ENCODE measurements around the gene ADCY3.

The ADCY3 gene

DNA sequence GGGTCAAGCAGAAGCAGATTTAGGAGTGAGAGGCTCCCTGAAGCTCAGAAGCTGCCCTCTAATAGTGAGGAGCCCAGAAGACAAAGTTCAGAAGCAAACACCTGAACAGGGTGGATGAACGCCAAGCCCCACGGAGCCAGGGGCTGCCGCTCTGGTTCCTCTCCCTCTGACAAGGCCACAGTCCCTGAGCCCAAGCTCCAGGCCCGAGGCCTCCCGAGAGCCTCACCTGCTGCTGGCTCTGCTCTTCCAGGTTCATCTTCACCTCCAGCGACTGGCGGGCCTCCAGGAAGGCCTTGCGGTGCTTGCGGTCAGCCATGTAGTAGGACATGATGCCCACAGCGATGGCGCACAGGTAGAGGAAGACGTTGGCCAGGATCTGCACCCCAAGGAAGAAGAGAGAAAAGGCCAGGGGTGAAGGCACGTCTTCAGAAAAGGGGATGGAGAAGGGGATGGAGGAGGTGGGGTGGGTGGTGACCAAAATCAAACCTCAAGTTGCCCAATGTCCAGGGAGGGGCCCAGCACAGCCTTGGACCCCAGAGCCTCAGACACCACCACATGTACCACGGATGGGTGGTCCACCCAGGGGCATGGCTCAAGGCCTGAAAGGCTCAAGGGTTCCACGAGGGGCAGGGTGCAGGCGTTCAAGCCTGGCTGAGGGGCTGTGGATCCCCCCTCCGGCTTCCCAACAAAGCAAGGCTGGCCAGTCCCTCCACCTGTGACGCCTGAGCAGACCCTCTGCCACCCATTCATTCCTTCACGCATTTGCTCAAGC lies 47.5 kb downstream of the ADCY3 start:
- DNase-seq: no peak

DNA sequence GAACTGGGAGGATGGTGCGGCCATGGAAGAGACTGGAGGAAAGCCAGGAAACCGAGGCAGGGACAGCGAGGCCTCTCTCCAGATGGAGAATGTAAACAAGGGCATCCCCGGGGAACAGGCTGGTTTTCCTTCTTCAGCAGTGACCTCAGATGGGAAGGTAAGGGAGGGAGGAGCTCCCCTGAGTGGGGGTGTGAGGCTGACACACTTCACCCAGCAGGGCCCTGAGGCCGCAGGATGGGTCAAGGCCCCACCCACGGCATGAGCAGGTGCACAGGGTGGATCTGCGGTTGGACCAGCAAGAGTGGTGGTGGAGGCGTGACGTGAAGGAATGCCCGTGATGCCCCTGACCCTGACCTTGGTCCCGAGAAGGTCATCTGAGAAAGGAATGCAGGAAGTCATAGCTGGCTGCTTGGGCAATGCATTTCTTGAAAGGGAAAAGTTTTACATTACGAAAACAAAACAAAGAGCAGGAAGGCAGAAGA lies 48.1 kb downstream of the ADCY3 start:
- DNase-seq: no peak

DNA sequence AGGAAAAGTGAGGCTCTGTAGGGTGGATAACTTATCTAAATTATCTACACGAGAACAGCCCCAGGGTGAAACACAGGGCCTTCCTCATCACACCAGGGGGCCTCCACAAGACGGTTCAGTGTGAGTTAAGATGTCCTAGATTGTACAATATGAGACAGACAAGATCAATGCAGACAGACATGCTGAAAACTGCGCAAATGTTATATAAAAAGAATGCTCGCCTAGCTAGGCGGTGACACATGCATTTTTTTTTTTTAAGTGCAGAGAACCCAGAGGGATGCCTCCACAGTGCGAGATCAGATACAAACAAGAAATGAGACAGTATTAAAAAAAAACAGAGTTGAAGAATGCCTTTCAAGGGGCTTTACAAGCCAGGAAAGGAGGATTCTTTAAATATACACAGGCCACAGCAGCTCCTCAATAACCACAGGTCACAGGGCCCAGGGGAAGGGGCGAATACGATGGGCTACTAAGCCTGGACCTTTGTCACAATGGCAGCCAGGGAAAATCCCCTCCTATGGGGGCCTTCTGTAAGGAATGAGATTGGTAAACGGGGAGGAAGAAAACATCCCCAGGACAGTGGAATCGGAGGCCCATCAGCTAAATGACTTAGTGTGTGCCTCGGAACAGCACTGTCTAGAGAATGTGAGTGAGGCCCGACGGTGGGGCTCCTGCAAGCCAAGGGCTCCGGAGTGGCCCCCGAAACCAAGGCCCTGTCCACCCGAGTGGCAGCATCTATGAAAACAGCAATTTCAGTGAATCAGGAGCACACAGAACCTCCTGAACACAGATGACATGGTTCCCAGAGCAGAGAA lies 48.9 kb downstream of the ADCY3 start:
- DNase-seq: no peak

DNA sequence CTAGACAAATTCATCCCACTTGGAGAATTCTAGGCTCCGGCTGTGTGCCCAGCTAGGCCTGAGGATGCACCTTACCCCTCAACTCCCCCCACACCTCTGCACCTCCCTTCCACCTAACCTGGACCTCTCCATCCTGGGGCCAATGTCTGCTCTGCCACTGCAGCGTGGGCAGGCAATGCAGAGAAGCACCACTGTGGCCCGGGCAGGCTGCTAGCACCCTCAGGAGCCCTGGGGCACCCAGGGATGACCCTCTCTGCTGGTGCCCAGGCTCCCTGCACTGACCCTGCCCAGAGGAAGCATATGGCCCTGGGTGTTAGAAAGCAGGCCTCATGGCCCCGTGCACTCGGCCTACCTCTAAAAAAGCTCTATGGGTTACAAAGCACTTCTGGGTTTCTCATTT lies 49.6 kb downstream of the ADCY3 start:
- DNase-seq: no peak

DNA sequence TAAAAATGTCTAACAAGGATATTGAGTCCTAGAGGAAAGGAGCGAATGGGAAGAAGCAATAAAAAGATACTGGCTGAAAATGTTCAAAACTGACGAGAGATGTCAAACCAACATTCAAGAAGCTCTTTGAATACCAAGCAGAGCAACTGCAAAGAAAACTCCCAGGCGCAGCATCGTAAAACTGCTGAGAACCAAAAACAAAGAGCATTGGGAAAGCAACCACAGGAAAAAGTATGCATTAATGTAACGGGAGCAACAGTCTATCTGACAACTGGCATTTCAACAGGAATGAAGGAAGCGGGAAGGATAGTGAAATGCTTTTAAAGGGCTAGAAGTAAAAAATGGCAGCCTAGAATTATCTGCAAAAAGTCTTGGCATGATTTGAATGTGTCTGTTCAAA lies 53.1 kb downstream of the ADCY3 start:
- no peak for DNase-seq

DNA sequence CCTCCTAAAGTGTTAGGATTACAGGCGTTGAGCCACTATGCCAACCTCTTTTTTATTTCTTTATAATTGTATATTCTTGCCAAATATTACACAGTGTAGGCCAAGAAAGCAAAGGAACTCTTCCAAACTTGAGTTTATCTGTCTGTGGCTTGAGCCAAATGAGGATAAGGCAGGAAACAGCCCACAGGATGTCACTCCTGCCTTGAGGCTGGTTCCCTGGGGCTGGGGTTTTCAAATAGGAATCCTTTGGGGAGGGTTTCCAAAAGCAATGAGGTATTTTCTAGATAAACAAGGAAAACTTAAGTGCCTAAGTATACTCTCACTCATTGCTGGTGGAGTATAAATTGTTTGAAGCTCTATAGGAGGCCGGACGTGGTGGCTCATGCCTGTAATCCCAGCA lies 56.4 kb downstream of the ADCY3 start:
- DNase-seq: no peak

DNA sequence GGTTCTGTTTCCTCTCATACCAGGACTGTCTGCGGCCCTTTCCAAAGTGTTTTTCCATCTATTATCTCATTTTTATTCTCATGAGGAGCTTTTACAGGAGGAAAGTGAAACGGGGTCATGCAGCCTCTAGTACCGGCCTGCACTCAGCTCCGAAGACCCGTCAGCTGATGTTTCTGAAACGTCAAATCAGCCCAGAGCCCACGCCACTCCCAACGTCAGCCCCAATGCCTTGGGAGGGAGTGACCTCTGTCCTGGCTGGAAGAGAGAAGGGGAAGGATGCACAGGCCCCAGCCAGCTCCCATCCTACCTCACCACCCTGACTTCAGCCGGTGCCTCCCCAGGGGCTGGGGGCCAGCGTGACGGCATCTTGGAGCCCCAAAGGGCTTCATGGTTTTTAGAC lies 58.5 kb downstream of the ADCY3 start:
- no peak for DNase-seq

DNA sequence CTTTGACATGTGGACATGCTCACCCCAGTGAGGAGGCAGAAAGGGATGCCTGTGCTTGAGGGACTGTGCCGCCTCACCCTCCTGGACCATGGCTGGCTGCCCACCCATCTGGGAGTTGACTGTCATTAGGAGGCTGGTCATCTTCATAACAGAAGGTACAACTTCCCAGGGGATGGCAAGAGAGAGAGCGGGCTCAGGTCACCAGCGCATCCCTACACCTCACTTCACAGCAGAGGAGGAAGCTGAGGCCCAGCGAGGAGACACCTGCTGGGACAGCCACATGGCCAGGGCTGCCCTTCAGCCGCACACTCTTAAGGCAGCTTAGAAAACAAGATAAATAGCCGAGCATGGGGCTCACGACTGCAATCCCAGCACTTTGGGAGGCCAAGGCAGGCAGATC lies 59.4 kb downstream of the ADCY3 start:
- DNase-seq: no peak

DNA sequence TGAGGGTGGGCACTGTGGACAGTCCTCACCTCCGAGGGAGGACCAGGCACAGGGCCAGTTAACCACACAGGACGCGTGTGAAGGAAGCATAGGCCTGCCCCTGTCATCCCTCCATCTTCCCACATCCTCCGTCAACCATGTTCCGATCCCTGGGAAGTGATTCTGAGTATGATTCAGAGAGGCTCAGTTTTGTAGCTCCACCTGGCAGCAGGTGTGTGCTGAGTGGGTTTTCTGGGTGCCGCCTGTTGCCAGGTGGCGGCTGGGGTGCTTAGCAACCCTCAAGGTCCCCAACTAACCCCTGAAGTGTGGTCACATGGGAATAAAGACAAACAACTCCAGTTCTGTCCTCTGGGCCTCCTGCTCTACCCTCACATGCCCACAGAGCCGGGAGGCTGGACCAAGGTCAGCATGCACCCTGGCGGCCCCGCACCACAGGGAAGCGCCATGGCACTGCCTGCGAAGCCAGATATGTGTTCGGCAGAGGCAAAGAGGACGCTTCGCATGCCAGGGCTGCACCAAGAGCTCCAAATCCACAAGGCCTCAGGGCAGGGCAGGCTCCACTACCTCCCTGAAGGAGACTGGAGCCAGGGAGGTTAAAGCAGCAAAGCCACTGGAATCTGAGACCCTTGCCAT lies 60.0 kb downstream of the ADCY3 start:
- no peak for DNase-seq

DNA sequence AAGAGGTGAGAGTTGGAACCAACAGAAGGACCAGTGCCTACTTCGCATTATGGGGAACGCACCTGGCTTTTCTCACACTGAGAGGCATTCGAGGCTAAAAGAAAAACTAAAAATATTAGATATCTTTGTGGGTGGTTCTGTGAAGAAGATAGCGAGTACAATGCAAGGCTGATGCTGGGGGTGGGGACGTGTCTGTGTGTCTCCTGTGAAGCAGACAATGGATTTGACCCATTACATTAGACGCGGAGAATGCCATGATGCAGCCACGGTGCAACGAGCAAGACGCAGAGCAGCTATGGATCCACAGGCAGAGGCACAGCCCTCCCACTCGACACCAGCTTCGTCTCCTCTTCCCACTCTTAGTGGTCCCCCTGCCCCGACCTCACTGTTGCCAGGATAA lies 61.0 kb downstream of the ADCY3 start:
- no peak for DNase-seq

DNA sequence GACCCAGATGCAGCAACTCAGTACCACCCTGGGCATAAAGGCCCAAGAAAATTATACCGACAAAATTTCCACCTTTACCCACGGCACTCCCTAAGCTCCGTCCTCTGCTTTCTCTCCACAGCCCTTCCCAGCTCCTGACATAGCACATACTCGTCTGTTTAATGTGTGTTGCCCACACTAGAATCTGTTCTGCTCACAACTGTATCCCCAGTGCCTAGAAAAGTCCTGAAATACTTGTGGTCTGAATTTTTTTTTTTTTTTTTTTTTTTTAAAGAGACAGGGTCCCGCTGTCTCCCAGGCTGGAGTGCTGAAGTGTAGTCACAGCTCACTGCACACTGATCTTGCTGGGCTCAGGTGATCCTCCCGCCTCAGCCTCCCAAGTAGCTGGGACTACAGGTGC lies 62.3 kb downstream of the ADCY3 start:
- no peak for DNase-seq

DNA sequence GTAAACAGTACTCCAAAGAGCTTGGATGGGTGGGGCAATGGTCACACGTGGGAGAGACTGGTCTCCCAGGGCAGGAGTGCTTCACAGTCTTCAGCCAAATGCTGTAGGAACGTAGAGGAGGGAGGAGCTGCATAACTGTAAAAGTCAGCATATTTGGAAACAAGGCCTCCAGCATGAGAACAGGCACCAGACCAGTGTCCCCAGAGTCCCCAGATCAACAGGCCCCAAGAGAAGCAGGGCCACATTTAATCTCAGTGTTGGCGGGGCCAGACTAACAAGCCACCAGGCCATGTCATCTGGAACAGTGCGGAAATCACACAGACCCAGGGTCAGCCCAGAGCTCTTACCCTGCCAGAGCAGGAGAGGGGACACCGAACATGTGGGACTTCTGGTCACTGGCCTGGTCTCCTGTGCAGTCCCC lies 63.2 kb downstream of the ADCY3 start:
- no peak for DNase-seq

DNA sequence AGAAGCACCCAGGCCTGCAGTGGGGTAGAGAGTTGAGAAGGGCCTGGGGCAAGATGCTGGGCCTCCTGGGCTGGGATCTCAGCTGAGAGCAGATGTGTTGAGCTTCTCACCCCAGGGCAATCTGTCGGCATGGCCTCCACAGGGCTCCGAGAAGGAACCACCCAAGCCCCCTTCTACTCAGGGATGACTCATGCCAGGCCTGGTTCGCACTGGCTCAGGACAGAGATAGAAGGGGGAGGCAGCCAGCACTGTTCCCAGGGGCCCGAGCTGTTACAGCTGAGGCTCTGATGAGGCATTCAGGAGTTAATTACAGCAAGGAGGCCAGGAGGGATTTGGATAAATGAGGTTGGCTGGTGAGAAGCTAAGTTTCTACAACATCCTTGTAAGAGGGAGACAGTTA lies 64.3 kb downstream of the ADCY3 start:
- DNase-seq: no peak

DNA sequence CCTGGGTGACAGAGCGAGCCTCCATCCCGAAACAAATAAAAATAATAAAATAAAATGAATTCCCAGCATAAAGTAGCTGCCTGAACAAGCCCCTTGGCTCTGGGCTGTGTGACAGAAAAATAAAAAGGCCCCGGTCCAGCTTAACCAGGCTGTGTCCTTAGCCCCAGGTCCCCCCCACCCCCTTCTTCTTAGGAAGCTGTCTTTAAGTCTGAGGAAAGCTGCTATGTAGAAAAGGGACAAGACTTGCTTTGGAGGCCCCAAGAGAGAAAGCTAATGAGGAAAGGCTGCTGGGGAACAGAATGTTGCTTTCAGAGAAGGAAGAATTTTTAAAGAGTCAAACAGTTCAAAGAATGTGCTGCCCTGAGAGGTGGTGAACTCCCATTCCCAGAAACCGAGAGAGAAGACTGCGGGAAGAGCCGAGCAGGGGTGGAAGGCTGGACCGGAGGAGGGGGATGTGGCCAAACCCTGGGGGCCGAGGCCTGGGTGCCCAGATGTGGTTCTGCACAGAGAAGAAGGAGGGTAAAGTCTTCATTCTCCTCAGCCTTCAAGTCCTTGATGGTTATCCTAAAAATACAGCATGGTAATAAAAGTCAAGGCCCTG lies 64.9 kb downstream of the ADCY3 start:
- DNase-seq: no peak

DNA sequence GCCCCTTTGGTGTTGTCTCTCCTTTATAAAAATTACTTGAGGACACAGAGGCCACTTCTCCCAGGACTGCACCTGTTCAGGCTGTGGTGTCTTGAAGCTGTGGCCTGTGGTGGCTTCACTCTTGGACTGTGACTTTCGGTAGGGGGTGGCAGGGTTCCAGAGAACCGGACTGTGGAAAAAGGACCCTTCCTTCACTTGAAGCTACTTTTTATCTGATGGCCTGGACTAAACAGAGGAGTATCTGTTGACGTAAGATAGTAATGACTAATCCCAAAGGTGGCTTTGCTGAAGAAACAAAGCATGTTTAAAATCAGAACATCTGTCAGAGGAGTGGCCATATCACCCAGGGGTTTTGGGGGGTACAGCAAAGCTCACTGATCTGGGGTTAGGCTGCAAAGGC lies 66.0 kb downstream of the ADCY3 start:
- no peak for DNase-seq

DNA sequence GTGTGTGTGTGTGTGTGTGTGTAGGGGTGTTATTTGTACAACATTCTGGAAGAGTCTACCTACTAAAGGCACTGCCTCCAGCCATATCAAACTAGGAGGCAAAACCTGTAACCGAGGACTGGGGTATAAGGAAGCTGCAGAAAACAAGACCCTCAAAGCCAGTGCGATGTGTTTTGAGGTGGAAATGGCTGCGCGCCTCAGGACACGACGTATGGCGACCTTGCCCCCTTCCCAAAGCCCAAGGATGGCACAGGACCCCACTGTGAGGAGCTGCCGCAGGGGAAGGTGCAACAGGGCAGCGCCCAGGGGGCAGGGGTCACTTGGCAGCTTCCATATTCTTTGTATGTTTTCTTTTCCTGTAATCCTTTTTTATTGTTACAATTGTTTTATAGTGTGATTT lies 67.0 kb downstream of the ADCY3 start:
- DNase-seq: no peak

DNA sequence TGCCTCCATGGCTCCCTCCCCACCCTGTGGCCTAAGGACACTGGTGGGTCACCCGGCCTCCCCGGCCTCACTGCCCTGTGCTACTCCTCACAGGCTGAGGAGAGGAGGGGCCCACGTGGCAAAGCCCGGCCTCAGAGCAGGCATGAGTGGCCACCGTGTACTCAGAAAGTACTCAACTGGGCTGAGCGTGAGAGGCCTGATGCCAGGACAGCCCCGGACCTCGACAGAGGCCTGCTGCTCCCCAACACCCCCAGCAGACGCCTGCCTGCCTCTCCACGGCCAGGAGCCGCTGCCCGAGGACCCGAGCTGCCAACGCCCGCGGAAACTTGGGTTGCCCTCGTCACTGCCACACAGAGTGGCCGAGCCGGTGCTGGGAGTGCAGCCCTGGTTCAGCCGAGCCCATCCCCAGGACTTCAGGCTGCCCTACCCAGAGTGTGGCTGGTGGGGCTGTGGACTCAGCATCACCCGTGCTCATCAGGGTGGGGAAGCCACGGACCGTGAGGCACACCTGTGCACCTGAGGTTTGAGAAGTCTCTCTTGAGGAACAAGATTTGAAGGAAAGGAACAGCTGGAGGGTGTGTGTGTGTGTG lies 67.5 kb downstream of the ADCY3 start:
- no peak for DNase-seq

DNA sequence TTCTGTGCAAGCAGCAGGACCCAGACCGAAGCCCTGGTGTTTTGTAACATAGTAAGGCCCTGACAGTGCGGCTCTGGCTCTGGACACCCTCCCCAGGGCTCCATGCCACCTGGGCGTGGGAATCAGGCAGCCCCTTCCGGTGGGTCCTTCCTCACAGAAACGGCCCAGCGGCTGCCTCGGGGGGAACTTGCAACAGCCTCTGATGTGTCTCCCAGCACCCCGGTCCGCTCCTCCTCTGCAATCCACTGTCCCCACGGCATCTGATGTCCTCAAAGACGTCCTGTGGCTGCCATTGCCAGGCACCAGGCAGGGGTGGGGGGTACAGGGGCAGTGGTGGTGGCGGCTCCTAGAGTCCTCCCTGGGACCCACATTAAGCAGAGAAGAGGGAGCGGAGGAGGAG lies 68.0 kb downstream of the ADCY3 start:
- DNase-seq: no peak

DNA sequence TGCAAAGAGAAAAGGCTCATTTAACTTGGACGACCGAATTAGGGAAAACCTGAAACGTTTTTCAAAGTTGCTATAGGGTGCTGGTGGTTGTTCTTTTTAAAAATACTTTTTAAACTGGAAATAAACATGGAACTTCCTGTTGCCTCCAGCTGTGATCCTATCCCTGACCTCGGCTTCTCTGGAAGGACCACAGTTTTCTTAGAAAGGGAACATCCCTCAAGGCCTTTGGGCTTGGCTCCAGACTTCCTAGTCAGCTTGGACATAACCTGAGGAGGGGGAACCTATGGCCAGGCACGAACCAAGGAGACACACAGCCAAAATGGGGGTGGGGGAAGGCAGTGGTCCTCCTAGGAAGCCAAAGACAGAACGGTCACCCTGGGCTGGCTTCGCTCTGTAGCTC lies 69.1 kb downstream of the ADCY3 start:
- DNase-seq: no peak

DNA sequence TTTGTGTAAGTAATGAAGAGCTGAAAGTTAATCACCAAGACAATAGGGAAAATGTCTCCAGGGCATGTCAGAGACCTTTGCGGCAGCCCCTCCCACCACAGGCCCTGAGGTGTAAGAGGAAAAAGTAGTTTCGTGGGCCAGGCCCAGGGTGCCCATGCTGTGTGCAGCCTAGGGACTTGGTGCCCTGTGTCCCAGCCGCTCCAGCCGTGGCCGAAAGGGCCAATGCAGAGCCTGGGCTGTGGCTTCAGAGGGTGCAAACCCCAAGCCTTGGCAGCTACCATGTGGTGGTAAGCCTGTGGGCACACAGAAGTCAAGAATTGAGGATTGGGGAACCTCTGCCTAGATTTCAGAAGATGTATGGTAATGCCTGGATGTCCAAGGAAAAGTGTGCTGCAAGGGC lies 74.3 kb downstream of the ADCY3 start:
- DNase-seq: no peak

DNA sequence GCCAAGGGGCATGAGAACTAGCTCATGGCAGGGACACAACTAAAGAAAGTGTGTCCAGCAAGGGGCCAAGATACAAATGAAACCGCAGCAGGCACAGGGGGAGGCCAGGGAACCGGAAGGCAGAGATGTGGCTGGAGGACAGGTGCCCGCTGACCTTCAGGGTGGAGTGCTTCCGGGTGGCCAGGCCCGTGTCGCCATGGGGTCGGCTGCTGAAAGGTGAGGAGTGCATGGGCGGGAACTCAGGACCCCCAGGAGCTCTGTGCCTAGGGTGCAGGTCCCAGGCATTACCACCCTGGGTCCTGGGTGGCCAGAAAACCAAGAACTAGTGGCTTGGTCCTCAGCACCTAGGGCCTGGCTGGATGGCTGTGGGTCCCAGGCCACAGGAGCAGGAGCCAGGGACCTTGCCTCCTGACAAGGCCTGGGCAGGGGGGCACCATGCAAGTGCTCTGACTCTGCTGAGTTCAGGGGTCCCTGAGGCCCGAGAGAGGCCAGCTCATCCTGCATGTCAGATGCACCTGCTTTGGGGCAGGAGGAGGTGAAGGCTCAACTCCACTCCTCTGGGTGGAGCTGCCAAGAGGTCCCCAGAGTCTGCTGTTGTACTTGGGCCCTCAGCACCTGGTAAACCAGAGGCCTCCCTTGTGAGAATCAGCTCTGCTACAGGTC lies 75.9 kb downstream of the ADCY3 start:
- DNase-seq: no peak

DNA sequence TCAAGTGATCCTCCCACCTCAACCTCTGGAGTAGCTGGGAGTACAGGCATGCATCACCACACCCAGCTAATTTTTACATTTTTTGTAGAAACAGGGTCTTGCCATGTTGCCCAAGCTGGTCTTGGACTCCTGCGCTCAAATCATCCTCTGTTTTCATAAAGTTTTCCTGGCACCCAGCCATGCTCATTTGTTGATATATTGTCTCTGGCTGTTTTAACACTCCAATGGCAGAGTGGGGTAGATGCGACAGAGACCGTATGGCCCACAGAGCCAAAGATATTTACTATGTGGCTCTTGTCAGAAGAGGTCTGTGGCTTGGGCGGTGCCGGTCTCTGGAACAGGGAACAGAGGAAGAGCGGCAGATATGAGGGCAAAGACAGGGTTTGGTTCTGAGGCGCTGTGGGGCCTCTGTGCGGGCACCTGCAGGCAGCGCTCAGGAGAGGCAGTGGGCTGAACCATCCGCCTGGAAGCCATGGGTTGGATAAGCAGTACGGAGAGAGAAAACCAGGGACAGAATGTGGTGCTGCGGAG lies 76.6 kb downstream of the ADCY3 start:
- DNase-seq: no peak

All from suppressor macrophage (primary cell).